ENCODE results near the gene DAZAP1.
"Not testable (repeated sequence)": the region's sequence is repeated elsewhere in the genome, so short reads cannot be mapped to it uniquely, and the experiment has no call there.

DAZAP1 gene

DNA sequence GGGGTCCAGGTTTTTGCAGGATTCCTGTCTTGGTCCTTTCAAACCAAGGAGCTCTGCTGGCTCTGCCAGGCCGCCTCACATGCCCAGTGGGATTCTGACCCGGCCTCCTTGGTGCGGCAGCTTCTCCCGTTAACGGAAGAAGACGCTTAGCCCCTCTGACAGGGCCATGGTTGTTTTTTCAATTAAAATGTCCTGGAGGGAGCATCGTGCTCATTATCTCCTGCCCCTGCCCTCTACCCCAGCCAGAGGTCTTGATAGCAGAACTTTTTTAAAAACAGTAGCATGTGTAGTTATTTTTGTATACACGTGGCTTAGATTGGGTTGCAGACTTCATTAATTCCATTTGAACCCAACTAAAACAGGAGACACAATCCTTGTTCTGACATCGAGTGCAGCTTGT, 19.4 kb downstream of the DAZAP1 start:
- no peak for DNase-seq

DNA sequence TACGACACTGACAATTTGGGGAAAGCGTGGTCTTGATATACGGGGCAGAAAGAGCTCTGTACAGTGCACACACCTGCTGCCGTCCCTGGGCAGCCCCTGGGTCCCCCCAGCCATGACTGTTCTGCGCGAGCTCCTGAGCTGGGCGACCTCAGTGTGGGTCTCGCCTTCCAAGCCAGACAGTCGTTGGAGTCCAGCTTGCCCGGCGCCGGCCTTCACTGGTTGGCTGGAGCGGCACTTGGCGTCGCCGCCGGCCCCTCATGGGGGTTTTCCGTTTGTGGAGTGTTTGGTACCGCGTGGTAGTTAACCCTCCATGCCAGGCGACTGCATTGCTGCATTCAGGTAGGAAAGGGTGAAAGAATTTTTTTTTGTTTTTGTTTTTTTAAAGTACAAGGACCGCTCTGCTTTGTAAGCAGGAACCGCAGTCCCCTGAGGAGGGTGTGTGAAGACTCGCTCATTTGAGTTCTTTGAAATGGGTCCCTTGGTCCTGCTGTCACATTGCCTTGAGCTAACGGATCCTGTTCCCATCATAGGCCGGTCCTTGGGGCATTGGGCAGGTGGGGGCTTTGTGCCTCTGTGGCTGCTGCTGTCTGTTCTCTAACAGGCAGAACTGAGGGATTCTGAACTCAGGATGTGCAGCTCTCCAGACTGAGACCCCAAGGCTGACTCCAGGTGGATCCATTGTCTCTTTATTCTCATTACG, 20.0 kb downstream of the DAZAP1 start:
- no peak for DNase-seq

DNA sequence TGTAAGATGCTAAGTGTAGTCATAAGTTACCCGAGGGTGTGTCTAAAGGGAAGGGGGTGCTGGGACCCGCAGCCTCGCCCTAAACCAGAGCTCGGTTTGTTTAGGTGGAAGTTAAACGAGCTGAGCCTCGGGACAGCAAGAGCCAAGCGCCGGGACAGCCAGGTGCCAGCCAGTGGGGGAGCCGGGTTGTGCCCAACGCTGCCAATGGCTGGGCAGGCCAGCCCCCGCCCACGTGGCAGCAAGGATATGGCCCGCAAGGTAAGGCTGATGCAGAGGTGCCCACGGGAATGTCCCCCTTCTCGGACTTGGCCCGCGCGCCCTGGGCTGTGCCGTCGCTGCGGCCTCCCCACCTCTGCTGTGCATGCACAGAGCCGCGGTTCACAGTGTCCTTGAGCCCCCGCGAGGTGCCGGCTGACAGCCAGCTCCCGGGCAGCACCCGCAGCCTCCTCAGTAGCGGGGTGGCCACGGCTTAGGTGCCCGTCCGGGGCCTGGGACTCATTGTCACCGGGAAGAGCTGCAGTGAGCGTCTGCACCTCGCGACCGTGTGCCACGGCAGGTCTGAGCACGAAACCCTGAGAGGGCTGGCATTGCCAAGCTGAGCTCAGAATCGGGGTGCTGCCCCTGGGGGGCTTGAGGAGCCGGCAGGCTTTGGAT, 21.5 kb downstream of the DAZAP1 start:
- no peak for DNase-seq

DNA sequence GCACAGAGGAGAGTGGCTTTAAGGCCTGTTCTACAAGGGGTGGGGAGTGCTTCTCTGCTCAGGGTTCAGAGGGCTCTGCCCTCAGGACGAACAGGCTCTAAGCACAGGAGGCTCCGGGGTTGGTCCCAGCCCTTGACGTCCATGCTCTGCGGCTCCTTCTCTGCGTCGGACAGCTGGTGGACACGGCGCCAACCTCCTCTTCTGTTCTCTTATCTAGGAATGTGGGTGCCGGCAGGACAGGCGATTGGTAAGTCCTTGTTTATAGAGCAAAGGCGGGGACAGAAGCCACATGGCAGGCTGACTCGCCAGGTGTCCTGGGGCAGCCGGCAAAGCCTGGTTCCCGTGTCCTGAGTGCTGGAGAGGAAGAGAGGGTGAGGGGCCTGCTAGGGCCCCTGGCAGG, 22.4 kb downstream of the DAZAP1 start:
- no peak for DNase-seq

DNA sequence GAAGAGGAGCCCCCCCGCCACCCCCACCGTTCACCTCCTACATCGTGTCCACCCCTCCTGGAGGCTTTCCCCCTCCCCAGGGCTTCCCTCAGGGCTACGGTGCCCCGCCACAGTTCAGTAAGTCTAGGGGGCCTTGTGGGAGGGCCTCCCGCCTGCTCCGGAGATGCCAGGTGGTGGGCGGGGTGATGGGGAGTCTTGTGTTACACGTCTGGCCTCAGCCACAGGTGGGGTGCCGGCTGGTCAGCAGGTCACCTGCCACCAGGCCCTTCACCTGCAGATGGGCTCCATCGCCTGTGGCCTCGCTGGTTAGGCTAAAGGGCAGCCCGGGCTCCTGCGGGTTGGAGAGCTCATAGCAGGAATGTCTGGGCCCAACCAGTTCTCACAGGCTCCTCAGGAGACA, 22.9 kb downstream of the DAZAP1 start:
- no peak for DNase-seq

DNA sequence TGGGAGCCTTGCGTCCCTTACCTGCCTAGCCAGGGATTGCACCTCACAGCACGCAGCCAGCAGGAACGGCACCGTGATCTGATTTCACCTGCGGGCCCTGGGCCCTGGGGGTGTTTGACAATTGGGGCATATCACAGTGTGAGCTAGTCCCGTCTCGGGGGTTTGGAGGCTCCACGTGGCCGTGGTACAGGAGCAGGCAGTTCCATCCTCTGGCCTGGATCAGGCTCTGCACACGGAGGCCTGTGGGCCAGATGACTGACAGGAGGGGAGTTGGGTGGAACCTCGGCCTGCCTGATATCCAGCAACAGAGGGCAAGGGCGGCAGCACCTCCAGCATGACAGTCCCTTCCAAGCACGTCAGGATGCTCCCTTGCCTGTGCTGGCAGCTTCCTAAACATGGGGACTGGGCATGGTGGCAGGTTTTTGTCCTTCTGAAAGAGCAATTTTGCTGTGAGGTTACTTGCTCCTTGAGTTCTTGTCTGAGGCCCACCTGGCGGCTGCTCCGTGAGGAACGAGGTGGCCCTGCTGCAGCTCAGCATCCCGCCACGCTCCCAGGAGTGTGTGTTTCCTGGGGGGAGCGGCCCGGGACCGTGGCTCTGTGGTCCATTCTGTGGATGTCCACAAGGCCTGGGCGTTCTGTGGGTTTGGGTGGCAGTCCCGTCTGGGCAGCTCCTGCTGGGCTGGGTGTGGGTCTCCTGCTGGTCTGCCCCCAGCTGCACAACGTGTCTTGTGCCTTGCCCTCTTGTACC, 24.5 kb downstream of the DAZAP1 start:
- no peak for DNase-seq

DNA sequence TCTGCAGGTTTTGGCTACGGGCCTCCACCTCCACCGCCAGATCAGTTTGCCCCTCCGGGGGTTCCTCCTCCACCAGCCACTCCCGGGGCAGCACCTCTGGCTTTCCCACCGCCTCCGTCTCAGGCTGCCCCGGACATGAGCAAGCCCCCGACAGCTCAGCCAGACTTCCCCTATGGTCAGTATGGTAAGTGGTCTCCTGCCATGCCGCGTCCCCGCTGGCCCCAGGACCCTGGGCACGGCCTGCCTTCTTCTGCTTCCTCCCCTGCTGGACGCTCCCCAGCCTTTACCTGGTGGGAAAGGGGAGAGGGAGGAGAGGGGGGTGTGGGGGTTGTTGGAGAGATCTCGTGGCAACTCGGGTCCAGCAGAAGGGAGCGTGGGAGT, 25.1 kb downstream of the DAZAP1 start:
- no peak for DNase-seq

DNA sequence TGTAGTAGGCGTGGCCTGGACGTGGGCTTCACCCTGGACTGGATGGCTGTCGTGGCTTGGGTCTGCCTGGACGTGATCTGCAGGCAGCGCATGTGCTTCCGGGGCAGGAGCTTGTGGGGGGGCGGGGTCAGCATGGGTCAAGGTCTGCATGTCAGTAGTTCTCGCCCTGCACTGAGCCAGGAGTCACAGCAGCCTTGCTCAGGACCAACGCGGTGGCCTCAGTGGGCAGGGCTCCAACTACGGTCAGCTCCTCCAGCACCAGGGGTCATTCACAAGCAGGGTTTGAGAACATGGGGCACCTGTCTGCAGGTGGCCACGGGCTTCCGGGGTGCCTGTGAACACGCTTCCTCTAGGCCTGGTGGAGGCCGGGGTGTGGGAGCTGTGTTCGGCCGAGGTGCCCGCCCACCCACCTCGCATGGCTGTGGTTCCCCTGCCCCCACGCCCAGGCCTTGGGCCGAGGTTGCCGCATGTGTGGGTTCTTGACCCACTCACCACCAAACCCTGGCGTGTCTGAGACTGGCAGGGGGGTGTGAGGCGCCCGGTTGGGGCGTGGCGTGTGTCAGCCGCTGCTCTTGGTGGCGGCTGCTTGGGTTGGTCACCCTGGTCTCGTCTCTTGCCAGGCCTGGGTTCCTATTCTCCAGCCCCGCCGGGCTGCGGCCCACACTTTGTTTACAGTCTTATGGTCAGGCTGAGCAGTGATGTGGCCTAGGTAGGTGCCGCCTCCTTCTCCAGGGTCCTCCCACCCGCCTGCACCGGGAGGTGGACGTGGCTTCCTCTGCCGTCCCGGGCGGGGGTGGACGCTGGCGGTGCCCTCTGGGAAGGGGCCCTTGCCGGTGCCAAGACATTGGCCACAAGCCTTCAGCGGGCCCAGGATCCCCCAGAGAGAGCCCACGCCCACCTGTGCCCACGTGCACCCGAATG, 26.0 kb downstream of the DAZAP1 start:
- no peak for DNase-seq

DNA sequence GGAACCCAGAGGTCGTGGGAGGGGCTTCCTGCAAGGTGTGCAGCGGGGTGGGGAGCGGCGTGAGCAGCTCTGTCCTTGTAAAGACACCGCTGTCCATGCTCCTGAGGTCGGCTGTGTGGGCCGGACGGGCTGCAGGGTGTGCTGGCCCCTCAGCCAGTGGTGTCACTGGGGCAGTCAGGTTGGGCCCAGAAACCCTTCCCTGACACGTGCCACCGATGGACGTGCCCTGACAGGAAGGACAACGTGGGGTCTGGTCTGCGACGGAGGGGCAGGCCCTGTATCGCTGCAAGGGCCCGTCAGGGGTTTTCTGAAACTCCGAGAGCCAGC, 26.6 kb downstream of the DAZAP1 start:
- DNase-seq = no peak

DNA sequence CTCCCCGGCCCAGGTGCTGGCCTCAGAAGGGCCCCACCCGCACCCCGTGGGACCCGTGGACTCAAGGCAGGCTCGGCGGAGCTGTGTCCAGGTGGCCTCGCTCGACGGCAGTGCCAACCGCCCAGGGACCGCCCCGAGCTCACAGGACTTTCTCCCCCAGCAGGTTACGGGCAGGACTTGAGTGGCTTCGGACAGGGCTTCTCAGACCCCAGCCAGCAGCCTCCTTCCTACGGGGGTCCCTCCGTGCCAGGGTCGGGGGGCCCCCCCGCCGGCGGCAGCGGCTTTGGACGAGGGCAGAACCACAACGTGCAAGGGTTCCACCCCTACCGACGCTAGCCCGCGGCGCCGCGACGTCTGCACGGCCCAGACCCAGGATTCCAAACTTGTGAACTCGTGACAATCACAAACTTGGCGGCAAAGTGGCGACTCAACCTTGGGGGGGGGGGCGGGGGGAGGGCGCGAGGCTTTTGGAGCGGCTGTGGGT, 27.2 kb downstream of the DAZAP1 start:
- DNase-seq = no peak

DNA sequence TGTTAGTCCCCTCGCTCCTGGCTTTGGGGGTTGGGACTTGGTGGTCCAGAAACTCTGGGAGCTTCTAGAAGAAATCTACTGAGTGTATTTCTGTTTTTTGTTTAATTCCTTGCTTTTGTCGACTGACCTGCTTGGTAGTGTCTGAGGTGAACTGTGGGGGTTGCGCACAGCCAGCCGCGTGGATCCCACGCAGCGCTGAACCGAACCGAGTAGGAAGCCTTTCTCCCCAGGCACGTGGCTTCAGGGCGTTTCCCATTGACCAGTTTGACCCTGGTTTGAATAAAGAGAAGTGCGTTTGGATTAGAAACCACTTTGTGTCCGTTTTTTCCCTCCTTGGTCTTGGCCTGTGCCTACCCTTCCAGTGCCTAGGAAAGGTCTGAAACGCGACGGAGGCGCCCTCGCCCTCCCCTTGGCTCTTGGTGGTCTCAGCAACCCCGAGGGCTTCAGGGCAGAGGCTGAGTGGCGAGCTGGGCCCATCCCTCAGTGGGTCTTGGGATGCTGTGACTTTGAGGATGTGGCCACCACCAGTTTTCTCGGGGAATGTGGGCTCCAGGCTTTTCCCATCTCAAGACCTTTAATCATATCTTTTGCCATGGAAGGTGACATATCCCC, 28.1 kb downstream of the DAZAP1 start:
- DNase-seq = no peak

DNA sequence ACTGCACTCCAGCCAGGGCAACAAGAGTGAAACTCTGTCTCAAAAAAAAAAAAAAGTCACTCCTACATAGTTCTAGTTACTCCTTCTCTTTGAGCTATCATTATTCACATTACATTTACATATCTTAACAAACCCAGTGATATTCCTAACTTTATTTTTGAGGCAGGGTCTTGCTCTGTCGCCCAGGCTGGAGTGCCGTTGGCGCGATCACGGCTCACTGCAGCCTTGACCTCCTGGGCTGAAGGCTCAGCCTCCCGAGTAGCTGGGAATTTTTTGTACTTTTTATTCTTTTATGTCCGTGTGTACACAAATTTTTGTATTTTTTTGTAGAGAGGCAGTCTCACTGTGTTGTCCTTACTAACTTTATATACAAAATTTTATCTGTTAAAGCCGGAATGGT, 30.2 kb downstream of the DAZAP1 start:
- no peak for DNase-seq

DNA sequence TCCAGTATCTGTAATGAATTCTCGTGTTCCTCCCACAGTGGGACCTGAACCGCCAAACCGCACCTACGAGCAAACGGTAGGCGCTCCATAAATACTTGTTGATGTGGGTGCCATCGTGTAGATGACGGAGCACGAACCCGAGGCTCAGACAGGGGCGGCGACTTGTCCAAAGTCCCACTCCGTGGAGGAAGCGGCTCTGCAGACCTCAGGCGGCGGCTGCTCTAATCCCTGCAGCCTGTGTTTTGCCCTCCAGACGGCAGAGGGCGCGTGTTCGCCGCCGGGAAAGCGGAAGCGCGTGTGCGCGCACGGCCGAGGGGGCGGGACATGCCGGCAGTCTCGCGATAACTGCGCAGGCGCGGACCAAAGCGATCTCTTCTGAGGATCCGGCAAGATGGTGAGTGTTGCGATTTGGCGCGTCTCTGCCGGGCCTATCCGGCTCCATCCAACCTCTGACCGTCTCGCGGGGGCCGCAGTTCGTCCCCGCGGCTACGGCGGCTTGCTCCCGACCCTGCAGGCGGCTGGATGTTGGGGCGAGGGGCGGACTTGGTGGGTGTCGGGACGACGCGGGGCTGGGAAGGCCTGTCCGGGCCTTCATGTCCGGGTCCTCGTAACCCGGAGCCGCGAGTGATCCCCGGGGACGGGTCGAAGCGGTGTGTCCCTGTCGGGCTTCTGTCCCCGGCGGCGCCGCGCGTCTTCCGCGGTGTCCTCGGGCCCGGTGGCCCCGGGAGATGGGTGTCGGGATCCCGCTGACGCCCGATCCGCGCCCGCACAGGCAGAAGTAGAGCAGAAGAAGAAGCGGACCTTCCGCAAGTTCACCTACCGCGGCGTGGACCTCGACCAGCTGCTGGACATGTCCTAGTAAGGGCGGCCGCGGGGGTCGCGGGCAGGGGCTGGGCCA, 30.9 kb downstream of the DAZAP1 start, which contains the start of gene RPS15:
RPS15 (plus strand) TSS at position 362 of the 898 bp plus-strand sequence; CDS start at position 392, 30 bp downstream.
- DNase-seq = peak; percentile 70

DNA sequence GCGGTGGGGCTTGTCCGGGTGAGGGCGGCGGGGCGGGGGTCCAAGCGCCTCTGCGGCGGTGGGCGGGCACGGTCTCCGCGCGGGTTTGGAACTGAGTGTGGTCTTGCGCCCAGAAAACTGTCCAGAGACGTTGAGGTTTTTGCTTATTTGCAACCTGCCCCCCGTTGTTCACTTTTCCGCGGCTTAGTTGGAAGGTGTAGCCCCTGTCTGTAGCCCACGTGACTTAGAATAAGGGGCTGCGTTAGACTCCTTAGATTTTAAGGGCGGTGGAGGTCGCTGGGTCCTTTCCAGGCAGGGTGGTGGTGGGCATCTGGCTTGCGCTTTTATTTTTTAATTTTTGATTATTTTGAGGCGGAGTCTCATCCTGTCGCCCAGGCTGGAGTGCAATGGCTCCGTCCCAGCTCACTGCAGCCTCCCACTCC, 31.6 kb downstream of the DAZAP1 start:
- no peak for DNase-seq

DNA sequence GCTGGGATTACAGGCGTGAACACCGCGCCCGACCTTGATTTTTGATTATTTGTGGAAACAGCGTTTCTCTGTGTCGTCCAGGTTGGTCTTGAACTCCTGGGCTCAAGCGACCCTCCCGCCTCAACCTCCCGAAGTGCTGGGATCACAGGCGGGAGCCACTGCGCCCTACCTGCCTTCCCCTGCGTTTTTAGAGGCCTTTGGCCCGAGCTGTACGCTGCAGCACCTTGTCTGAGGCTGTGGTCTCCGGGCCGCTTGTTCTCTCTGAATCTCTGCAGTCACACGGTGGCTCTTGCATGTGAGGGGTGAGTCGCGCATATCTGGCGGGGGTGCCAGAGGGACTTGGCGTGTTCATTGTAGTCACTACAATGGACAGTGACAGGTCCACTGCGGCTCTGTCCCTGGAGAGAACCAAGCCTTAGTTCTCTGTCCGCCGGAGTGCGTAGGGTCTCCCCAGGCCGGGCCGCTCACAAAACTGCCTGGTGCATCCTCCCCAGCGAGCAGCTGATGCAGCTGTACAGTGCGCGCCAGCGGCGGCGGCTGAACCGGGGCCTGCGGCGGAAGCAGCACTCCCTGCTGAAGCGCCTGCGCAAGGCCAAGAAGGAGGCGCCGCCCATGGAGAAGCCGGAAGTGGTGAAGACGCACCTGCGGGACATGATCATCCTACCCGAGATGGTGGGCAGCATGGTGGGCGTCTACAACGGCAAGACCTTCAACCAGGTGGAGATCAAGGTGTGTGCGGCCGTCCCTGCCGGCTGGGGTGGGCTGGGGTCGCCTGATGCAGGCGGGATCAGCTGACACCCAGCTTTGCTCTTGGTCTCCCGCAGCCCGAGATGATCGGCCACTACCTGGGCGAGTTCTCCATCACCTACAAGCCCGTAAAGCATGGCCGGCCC, 32.4 kb downstream of the DAZAP1 start:
- DNase-seq = not testable (repeated sequence)

DNA sequence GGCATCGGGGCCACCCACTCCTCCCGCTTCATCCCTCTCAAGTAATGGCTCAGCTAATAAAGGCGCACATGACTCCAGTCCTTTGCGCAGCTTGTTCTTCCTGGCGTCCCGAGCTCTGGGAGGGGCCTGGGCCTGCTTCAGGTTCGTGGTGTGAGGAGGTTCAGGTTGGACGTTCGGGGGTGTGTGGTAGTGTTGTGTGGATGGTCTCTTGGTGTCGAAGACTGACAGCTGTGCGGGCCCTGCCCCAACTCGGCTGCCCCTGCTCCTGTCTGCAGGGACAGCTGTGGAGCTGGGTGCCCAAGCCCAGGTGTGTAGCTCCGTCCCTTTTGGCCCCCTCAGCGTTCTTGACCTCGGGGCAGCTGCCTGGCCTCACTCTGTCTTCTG, 33.0 kb downstream of the DAZAP1 start:
- DNase-seq = no peak

DNA sequence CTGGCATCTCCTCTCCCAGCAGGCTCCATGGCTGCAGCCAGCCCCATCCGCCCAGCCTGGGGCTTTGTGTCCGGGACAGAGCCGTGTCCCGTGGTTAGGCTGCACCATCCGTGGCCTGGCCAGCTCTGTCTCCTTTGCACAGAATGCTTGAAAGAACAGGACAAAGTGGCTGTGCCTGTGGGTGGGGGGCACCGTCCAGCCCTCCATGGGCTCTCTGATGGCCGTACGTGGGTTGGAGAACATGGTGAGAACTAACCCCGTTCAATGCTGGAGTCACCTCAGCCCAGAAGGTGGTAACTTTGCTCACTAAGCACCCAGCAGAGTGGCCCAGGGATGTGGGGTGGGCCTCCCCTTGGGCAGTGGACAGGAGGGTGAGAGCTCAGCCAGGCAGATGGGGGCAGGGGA, 33.6 kb downstream of the DAZAP1 start:
- DNase-seq = no peak

DNA sequence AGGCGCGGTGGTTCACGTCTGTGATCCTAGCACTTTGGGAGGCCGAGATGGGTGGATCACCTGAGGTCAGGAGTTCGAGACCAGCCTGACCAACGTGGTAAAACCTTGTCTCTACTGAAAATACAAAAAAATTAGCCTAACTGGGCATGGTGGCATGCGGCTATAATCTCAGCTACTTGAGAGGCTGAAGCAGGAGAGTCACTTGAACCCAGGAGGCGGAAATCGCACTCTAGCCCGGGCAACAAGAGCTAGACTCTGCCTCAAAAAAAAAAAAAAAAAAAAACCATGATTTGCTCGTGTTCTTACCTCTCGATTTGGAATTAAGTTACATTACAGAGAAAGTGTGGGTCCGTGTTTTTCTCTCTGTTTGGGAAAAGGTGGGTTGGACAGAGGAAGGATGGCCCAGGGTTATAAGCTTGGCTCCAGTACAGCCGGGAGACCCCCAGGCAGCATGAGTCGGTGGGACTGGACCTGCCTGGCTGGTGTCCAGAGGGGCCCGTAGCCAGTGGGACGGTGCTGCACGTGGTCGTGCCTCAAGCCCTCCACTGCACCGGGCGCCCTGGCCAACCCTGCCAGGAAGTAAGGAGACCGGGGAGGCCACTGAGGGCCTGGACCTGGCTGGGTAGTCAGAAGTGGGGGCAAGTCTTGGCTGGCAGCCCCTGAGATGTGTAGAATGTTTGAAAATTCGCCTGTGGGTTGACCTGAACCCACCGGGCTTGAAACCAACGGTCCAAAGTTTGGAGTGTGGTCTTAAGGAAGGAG, 34.5 kb downstream of the DAZAP1 start:
- no peak for DNase-seq

DNA sequence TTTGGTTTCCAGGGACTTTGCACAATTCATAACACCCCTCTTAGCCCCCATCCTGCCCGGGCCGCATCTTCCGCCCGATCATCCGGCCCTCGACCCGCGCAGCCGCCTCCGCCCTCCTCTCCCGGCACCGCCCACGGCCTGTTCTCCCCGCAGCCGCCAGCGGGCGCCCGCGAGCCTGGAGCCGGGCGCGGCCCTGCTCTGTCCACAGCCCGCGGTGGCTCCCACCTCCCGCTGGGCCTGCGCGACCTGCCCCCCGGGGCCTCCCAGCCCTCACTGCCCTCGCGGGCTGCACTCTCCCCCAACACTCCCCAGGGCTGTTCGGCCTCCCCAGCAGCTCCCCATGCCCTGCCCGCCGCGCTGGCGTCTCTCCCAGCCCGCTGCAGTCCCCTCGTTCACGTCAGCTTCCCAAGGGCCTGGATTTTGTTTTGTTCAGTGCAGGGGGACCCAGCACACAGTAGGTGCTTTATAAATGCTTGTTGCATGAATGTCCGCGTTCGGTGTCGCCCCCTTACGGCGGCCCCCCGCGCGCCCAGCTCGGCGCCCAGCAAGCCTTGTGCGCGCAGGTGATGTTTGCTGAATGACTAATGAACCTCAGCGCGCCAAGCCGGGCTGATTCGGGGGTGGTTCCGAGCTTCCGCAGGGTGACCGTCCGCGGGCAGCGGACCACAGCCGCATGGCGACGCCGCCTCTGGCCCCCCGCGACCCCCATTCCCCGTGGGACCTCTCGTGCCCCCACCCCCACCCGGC, 38.0 kb downstream of the DAZAP1 start:
- peak; percentile 0 for DNase-seq

Data from NCI-H2081 treated with DMSO at 0.1 percent for 48 hours (cell line).